ENCODE measurements around the gene MKRN2.

GRCh38 chr3:12622335-12622734 is 65.4 kb downstream of the MKRN2 start:
- TF ChIP-seq CHD4 (IDR thresholded peaks at IDR 0.05; ENCODE audit: insufficient read depth, insufficient replicate concordance, low read depth, low read length, poor library complexity, severe bottlenecking), result no peak
- no peak for TF ChIP-seq CTCF (IDR thresholded peaks at IDR 0.05 in 2 of 3, conservative IDR thresholded peaks at IDR 0.05 in 1 of 3; ENCODE audit: insufficient read depth in 2 of 3, low read depth in 1 of 3, low read length in 3 of 3)
- TF ChIP-seq KLF1 (tag; IDR thresholded peaks at IDR 0.05), result no peak
- TF ChIP-seq ZNF23 (CRISPR knock-in tag; IDR thresholded peaks at IDR 0.05), result no peak
- no peak for TF ChIP-seq KDM5B (IDR thresholded peaks at IDR 0.05; ENCODE audit: insufficient replicate concordance, low read depth, low read length)
- TF ChIP-seq KLF13 (tag; IDR thresholded peaks at IDR 0.05; ENCODE audit: borderline replicate concordance, low read depth), result no peak
- no peak for TF ChIP-seq MITF (IDR thresholded peaks at IDR 0.05)
- no peak for TF ChIP-seq MXI1 (IDR thresholded peaks at IDR 0.05; ENCODE audit: low read depth, low read length)
- no peak for TF ChIP-seq POLR2AphosphoS2 (IDR thresholded peaks at IDR 0.05; ENCODE audit: low read length)
- TF ChIP-seq GABPA (tag; conservative IDR thresholded peaks at IDR 0.05; ENCODE audit: low read depth), result no peak
- no peak for TF ChIP-seq MLX (CRISPR knock-in tag; conservative IDR thresholded peaks at IDR 0.05)
- TF ChIP-seq USF1 (CRISPR knock-in tag; IDR thresholded peaks at IDR 0.05), result no peak
- no peak for TF ChIP-seq ATF1 (CRISPR knock-in tag; IDR thresholded peaks at IDR 0.05)
- no peak for TF ChIP-seq ATF1 (tag; IDR thresholded peaks at IDR 0.05)
- TF ChIP-seq ELF4 (CRISPR knock-in tag; IDR thresholded peaks at IDR 0.05), result no peak
